ENCODE data around the gene LDLRAP1. TPM values are rescaled to one million over a fixed set of nuclear protein-coding genes. Genes with fewer than 3 reads are reported as not detected.

LDLRAP1 gene
- total RNA-seq, 1 experiment from 2014 or later = 26.0 TPM

GRCh38 chr1:25532970-25533369 is 10.4 kb upstream of the LDLRAP1 start:
- ChIA-PET CTCF (no interaction called here), POLR2A (no interaction called here)
- DNase-seq (ENCODE audit: low read depth, low spot score) = no peak

More at GRCh38 chr1:25532970-25533369, 10.4 kb upstream of the LDLRAP1 start:
- ATAC-seq = no peak
- Histone ChIP-seq H3K4me3 (replicated peaks in 1 of 2; ENCODE audit: low read depth in 1 of 2, low read length in 2 of 2) (no peak overlapping the region), H3K79me2 (ENCODE audit: insufficient read depth, low read length) (no peaks in the 10 kb centered on the region), H3K9me2 (ENCODE audit: insufficient read depth) (no peaks in the 10 kb centered on the region), H3K27me3 (ENCODE audit: insufficient read depth, low read length) (no peaks in the 10 kb centered on the region), H2AFZ (ENCODE audit: low read depth, low read length, poor library complexity, severe bottlenecking) (no peak overlapping the region), H3K9ac (ENCODE audit: low read length) (no peak overlapping the region), H3K4me1 (ENCODE audit: control insufficient read depth in 1 of 2, insufficient read depth in 2 of 2, low read length in 2 of 2) (peaks cover 0 to 1% of the 10 kb centered on the region in 2 experiments; a peak in 1 of 4 replicates), H3K9me3 (ENCODE audit: control insufficient read depth in 1 of 2, insufficient read depth in 1 of 2, low read depth in 1 of 2, low read length in 2 of 2) (no peaks in the 10 kb centered on the region), H3K27ac (ENCODE audit: low read depth, low read length) (no peak overlapping the region), H3K36me3 (ENCODE audit: control insufficient read depth in 1 of 2, insufficient read depth in 2 of 2, low read length in 2 of 2) (no peaks in the 10 kb centered on the region), H4K20me1 (ENCODE audit: insufficient read depth) (no peaks in the 10 kb centered on the region), H3K4me2 (ENCODE audit: low read length) (no peak overlapping the region)
- RAD21 ChIA-PET (ENCODE audit: low non-redundant PET in 1 of 2, low total read pairs in 2 of 2, uncharacterized antibody in 2 of 2, unreplicated experiment in 2 of 2) = no interaction called here
- BruUV-seq (replicated peaks) = no TSS peak
- TF ChIP-seq RAD21 (IDR thresholded peaks at IDR 0.05; ENCODE audit: low read depth) (peak; percentile 63), YY1 (IDR thresholded peaks at IDR 0.05; ENCODE audit: extremely low read depth, insufficient replicate concordance, low read depth, low read length) (no peak)
- TF ChIP-seq, protein P1, sequence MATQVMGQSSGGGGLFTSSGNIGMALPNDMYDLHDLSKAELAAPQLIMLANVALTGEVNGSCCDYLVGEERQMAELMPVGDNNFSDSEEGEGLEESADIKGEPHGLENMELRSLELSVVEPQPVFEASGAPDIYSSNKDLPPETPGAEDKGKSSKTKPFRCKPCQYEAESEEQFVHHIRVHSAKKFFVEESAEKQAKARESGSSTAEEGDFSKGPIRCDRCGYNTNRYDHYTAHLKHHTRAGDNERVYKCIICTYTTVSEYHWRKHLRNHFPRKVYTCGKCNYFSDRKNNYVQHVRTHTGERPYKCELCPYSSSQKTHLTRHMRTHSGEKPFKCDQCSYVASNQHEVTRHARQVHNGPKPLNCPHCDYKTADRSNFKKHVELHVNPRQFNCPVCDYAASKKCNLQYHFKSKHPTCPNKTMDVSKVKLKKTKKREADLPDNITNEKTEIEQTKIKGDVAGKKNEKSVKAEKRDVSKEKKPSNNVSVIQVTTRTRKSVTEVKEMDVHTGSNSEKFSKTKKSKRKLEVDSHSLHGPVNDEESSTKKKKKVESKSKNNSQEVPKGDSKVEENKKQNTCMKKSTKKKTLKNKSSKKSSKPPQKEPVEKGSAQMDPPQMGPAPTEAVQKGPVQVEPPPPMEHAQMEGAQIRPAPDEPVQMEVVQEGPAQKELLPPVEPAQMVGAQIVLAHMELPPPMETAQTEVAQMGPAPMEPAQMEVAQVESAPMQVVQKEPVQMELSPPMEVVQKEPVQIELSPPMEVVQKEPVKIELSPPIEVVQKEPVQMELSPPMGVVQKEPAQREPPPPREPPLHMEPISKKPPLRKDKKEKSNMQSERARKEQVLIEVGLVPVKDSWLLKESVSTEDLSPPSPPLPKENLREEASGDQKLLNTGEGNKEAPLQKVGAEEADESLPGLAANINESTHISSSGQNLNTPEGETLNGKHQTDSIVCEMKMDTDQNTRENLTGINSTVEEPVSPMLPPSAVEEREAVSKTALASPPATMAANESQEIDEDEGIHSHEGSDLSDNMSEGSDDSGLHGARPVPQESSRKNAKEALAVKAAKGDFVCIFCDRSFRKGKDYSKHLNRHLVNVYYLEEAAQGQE (IDR thresholded peaks at IDR 0.05; ENCODE audit: low read depth) = no peak
- TF ChIP-seq, protein P2, sequence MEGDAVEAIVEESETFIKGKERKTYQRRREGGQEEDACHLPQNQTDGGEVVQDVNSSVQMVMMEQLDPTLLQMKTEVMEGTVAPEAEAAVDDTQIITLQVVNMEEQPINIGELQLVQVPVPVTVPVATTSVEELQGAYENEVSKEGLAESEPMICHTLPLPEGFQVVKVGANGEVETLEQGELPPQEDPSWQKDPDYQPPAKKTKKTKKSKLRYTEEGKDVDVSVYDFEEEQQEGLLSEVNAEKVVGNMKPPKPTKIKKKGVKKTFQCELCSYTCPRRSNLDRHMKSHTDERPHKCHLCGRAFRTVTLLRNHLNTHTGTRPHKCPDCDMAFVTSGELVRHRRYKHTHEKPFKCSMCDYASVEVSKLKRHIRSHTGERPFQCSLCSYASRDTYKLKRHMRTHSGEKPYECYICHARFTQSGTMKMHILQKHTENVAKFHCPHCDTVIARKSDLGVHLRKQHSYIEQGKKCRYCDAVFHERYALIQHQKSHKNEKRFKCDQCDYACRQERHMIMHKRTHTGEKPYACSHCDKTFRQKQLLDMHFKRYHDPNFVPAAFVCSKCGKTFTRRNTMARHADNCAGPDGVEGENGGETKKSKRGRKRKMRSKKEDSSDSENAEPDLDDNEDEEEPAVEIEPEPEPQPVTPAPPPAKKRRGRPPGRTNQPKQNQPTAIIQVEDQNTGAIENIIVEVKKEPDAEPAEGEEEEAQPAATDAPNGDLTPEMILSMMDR (IDR thresholded peaks at IDR 0.05 in 2 of 3, conservative IDR thresholded peaks at IDR 0.05 in 1 of 3; ENCODE audit: borderline replicate concordance in 1 of 3, insufficient read depth in 1 of 3, low read depth in 2 of 3, low read length in 2 of 3) = 0 out of 6 replicates have a peak, but pooled peaks of 2 of the 3 experiments have one; percentile 11 to 37
- intact Hi-C loops (cut with micrococcal nuclease) = loop anchor here (2.0 kb wide), 1 partner anchor 266 kb away; no protein-coding TSS in a partner anchor

All from HCT116 (cell line).